Measurements from ENCODE around the gene PREX1. TPM values are rescaled to one million over a fixed set of nuclear protein-coding genes. Genes with fewer than 3 reads are reported as not detected.
A peak's percentile ranks its signal among the peaks of the same experiment; 100 is the strongest.

Gene PREX1
- total RNA-seq, 1 donor from 2014 or later: 78.2 TPM

DNA sequence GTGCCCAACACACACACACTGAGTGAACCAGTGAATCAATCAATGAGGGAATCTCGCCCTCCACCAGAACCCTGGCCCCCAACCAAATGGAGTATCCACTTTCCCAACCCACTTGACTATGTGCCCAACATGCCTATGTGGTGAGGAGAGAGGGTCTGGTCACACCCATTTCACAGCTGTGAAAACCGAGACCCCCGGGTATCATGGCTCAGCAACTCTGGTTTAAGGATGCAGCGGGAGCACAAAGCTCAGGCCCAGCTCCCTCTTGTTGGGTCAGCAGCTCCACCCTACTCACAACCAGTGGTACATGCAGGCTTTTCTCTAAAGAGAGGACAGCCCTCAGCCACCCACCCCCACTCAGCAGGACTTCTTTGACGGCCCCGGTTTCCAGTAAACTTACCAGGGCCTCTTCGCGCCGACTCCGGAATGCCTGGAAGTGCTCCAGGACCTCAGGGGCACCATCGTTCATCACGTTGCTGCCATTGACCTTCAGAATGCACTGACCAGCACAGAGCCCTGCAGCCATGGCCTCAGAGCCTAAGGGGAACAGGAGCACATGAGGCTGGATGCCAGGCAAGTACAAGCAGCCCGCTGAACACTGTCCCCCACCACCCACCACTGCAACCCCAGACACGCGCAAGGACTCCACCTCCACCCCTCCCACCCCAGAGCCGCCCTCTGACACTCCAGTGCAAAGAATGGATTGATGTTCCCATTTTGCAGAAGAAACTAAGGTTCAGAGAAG, 174.7 kb downstream of the PREX1 start:
- no peak for ATAC-seq
- H3K36me3 ChIP-seq: peaks cover 98% of the 10 kb centered on the region

GRCh38 chr20:48651960-48652359, 175.8 kb downstream of the PREX1 start:
- no peak overlapping the region for H3K4me3 ChIP-seq
- no peak for DNase-seq
- H3K4me1 ChIP-seq: no peaks in the 10 kb centered on the region
- intact Hi-C loops (cut with DNase I): no loop called here
- H3K36me3 ChIP-seq: peaks cover 97% of the 10 kb centered on the region
- no peaks in the 10 kb centered on the region for H3K9me3 ChIP-seq
- no peaks in the 10 kb centered on the region for H3K27me3 ChIP-seq (ENCODE audit: low read depth)
- no peak overlapping the region for H3K27ac ChIP-seq
- ATAC-seq: no peak
- TF ChIP-seq CTCF (IDR thresholded peaks at IDR 0.05): no peak

More for the DNA sequence above, 174.7 kb downstream of the PREX1 start:
- no peaks in the 10 kb centered on the region for H3K27me3 ChIP-seq (ENCODE audit: low read depth)
- intact Hi-C loops (cut with DNase I): no loop called here
- DNase-seq: peak; percentile 24
- H3K4me3 ChIP-seq: no peak overlapping the region
- no peaks in the 10 kb centered on the region for H3K9me3 ChIP-seq
- no peak overlapping the region for H3K27ac ChIP-seq
- TF ChIP-seq CTCF (IDR thresholded peaks at IDR 0.05): no peak
- H3K4me1 ChIP-seq: peaks cover 4% of the 10 kb centered on the region

DNA sequence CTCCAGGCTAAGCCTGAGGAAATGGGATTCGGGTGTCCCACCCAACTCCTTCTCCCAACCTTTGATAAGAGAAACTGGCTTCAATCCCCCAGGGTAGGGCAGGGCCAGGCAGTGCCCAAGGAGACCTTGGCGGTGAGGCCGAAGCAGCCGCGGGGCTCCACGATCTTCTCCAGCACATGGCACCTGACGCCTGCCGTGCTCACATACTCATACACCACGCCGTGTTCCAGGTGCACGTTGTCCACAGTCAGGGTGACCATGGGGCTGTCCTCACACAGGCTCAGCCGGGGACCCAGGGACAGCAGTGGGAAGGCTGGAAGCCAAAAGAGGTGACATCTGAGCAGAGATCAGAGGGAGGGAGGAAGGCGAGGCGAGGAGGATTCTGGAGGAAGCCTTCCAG, 176.5 kb downstream of the PREX1 start:
- H3K9me3 ChIP-seq: no peaks in the 10 kb centered on the region
- intact Hi-C loops (cut with DNase I): no loop called here
- no peak overlapping the region for H3K4me3 ChIP-seq
- no peak overlapping the region for H3K27ac ChIP-seq
- H3K4me1 ChIP-seq: no peaks in the 10 kb centered on the region
- peaks cover 94% of the 10 kb centered on the region for H3K36me3 ChIP-seq
- peak; percentile 43 for DNase-seq
- ATAC-seq: no peak
- no peak for TF ChIP-seq CTCF (IDR thresholded peaks at IDR 0.05)
- no peaks in the 10 kb centered on the region for H3K27me3 ChIP-seq (ENCODE audit: low read depth)

DNA sequence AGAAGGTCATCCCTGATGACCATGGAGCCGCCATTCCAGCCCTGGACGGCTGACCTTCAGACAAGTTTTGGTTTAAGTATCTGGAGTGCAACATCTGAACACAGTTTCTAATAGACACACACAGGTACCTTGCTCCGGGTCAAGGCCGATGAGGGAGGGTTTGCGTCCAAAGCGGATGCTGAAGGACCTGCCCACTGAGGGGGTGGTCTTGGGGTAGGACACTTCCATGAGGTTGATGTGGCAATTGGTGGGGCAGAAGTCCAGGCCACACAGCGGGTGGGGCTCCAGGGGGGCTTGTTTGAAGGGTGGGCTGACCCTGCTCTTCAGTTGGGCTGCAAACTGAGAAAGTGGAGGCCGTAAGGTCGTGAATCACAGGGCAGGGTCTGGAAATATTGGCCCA, 177.9 kb downstream of the PREX1 start:
- peaks cover 94% of the 10 kb centered on the region for H3K36me3 ChIP-seq
- no peak for TF ChIP-seq CTCF (IDR thresholded peaks at IDR 0.05)
- intact Hi-C loops (cut with DNase I): no loop called here
- DNase-seq (no peak), ATAC-seq (no peak)
- H3K27me3 ChIP-seq (ENCODE audit: low read depth): no peaks in the 10 kb centered on the region
- H3K27ac ChIP-seq: no peak overlapping the region
- no peaks in the 10 kb centered on the region for H3K9me3 ChIP-seq
- no peaks in the 10 kb centered on the region for H3K4me1 ChIP-seq
- no peak overlapping the region for H3K4me3 ChIP-seq

DNA sequence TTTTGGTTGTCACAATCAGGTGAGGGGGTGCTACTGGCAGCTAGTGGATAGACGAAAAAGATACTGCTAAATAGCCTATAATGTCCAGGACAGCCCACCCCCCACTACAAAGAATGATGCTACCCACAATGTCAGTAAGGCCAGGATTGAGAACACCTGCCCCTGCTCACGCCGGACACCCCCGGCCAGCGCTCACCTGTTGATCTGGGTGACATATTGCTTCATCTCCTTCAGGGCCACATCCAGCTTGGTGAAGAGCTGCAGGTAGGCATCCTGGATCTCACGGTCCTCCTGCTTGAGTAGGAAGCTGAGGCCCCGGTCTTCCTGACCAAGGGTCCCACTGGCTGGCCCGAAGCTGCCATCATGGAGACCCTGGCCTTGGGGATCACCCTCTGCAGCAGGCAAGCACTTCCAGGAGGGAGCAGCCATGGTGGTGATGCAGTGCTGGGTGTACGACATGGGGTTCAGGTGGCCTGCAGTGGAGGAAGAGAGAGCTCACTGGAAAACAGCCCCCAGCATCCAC, 178.6 kb downstream of the PREX1 start:
- no peak for ATAC-seq
- intact Hi-C loops (cut with DNase I): no loop called here

More for the DNA sequence above, 178.6 kb downstream of the PREX1 start:
- H3K9me3 ChIP-seq: no peaks in the 10 kb centered on the region
- peaks cover 94% of the 10 kb centered on the region for H3K36me3 ChIP-seq
- H3K27me3 ChIP-seq (ENCODE audit: low read depth): no peaks in the 10 kb centered on the region
- H3K4me1 ChIP-seq: no peaks in the 10 kb centered on the region
- DNase-seq: no peak
- TF ChIP-seq CTCF (IDR thresholded peaks at IDR 0.05): no peak
- no peak overlapping the region for H3K4me3 ChIP-seq
- no peak overlapping the region for H3K27ac ChIP-seq

Data from lower lobe of right lung (tissue), 2 donors.